ENCODE results near the gene HEYL.

- TF ChIP-seq CTCF (IDR thresholded peaks at IDR 0.05) (no peak), POLR2AphosphoS5 (IDR thresholded peaks at IDR 0.05) (no peak)
Observed at GRCh38 chr1:39671433-39671792, 32.0 kb upstream of the HEYL start.
